Non-pigmented ciliary epithelial cell (primary cell): Measurements from ENCODE around the gene C1QTNF9B.

ENCODE experiments used
- DNase-seq: peaks from one replicate; pipeline ENCODE4 v3.0.0-alpha.2; 2010; ENCODE audit warnings: low read depth

C1QTNF9B gene

DNA sequence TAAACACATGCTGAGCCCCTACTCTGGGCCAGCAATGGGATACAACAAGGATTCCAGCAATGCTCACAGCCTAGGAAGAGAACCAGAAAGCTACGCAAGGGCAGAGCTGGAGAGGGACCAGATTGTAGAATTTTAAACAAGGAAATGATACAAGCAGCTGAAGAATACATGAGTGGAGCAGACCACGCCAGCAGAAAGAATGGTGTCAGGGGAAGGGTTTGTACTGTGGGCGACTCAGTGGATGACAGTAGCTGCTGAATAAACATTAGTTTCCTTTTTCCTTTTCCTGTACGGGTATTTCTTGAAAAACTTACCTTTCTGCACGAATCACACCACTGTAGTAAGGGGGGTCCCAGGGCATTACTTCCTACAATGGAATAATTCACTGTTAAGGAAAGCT is 38.8 kb downstream of the C1QTNF9B start:
- no peak for DNase-seq

DNA sequence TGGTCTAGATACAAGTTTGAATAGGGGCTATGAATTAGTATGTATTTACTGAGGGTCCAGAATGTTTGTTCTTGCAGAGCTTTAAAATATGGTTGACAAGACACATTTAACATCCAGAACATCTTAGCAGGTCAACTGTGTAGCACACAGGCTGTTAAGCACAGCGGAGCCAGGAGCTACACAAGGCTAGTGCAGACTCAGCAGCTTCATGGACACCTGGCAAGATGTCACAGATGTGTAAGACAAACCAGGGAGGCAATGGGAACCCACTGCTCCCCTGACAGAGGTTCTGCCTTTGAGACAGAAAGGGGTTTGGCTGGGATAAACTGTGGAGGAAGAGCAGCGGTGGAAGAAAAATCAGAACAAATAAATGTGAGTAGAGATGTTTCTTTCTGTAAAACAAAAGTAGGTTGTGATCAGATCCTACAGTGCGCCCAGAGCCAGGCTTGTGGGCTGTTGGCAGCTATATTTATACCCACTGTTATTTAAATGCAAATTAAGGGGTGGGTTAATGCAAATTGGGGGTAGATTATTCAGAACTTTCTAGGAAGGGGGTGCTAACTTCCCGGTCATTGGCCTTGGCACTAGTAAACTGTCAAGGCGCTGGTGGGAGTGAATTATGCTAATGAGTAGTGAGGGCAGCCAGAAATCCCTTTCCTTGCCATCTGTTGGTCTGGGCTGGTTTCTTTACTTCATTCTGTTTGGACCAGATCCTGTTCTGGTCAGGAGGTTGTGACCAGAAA is 41.1 kb downstream of the C1QTNF9B start:
- DNase-seq, result no peak

DNA sequence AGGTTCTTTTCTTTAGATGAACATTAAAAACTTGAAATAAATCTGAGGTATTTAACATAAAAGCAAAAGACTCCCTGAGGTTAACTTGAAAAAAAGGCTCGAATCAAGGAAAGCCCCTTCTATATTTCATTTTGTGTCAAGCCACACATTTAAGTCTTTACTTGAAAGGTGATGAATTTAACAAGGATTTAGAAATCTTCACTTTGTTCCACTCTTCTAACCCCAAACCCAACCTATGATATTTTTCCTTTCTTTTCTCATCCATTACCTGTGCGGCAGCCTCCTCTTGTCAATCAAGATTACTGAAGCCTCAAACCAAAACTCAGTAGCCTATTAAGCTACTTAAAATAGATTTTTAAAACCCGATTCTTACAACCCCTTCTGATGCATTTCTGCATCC is 41.9 kb downstream of the C1QTNF9B start:
- no peak for DNase-seq

DNA sequence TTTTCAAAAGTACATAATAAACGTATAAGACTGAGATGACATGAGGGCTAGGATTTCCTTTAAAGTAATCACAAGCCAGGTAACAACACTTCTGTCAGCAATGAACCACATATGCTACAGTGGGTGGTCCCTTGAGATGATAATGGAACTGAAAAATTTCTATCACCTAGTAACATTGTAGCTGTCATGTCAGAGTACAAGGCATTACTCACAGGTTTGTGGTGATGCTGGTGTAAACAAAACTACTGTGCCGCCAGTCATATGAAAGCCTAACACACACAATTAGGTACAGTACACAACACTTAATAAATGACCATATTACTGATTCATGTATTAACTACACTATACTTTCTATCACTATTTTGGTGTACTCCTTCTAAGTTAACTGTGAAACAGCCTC is 45.0 kb downstream of the C1QTNF9B start:
- DNase-seq, result no peak

DNA sequence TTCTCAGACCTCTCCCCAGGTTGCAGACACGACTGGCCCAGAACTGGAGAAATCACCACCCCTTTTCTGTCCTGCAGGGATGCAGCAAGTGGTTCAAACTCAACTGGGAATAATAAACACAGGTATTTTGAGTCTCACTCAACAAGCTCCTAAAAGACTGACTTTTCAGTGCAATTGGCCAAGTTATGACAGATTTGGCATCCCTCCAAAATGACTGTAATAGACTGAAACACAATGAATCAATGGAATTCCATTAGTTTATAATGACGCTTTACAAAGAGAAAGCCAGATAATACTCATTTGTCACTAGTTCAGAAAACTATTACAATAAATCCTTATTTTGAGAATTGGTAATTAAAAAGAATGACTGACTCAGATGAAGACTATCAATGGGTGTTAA is 46.2 kb downstream of the C1QTNF9B start:
- DNase-seq, result no peak

DNA sequence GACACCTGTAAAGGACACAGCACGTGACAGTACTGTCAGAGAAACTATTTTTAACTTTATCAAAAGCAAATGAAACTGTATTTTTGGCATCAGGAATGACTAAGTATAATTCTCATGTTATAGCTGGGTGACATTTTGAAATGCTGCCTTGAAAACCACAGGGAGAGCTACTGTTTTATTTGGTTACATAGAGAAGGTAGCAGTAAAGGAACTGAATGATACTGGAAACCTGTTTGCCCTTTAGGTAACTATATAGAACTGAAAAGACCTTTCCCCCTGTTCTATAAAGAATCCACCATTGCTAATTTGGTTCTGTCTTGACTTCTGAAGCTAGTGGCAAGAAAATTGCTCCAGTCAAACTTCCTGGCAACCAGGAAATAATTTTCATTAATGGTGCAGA is 47.2 kb downstream of the C1QTNF9B start:
- DNase-seq, result no peak

DNA sequence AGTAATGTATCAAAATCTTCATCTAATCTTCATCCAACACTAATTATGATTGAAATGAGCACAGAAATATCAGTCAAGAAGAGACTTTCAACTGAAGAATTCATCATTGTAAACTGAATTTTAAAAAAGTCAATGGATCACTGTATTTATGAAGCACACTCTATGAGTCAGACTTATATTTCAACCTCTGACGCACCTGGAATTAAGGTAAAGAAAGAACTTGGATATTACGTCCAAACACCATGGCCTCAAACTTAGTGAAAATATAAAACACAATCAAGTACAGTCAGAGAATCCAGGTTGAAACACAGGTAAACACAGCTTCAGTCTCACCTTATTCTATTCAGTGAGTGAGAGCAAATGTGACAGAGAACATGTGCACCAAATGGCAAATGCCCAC is 47.6 kb downstream of the C1QTNF9B start:
- no peak for DNase-seq

DNA sequence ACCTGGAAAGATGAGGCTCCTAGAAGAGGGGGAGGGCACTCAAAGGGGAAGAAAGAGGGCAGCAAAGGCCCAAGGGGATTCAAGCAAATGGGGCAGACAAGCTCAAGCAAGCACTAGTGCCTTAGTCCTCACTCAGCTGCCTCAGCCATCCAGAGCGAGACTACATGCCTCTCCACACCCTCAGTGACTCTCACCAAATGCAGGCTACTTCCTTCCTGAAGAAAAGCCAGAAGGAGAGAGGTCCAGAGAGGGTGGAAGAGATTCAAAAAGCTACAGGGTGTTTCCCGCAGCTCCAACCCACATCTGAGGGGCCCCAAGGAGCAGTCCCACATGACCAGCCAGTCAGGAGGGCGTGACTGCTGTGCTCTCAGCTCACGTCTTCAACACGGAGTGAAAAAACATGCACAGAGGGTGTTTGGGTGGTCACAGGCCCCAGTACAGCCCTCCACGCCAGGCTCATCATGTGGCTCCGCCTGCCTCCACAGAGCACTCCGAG is 48.6 kb downstream of the C1QTNF9B start:
- DNase-seq, result no peak

DNA sequence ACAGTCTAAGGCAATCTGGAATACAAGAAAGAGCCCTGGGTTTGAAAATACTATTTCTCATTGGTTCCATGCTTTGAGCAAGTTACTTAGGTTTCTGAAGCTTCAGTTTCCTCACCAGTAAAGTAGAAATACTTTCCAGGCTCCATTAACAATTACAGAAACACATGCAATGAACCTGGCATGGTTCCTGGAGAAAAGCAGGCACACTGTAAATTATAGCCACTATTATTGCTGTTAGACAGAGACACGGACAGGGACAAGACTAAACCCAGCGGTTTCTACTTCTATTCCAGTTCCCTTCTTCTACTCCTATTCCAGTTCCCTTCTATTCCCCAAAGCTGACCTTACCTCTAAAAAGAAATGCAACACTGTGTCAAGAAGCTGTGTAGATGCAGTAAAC is 49.3 kb downstream of the C1QTNF9B start:
- DNase-seq, result no peak

DNA sequence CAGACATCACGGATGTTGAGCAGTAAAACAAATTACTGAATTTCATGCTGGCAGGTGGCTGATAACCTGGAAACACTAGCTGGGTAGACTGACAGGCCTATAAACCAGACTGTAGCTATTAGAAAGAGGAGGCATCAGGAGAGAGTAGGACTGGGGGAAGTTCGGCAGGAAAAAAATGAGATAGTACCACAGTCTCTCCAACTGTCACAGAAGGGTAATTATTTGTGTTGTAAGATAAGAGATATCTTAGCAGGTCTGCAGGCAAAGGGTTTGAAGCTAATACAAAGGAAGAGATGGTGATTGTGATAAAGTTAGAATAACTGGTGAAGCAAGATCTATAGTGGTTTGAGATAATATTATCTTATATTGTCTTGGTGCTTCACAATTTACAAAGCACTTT is 49.8 kb downstream of the C1QTNF9B start:
- no peak for DNase-seq

DNA sequence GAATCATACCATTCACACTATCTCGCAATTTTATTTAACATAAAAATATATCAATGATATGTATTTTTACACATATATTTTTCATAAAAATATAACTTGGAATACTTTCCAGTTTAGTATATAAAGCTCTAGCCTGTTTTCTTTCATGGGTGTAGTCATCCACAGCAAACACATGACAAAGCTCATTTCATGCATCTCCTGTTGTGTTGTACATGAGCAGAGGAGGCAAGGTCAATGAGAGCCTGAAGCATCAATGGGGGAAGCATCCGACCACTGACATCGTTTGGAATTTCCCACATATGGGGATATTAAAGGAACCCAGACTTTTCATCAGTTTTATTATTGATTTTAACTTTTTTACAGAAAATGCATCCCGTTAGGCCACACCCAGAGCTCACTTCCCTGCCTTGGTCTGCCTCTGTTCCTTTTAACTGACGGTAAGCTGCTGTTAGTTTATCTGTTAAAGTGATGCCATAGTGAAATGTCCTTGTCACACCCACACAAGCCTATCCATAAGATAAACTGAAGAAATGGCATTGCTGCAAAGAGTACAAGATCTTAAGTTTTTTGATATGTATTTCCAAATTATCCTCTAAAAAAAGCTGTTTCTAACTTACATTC is 52.1 kb downstream of the C1QTNF9B start:
- no peak for DNase-seq

DNA sequence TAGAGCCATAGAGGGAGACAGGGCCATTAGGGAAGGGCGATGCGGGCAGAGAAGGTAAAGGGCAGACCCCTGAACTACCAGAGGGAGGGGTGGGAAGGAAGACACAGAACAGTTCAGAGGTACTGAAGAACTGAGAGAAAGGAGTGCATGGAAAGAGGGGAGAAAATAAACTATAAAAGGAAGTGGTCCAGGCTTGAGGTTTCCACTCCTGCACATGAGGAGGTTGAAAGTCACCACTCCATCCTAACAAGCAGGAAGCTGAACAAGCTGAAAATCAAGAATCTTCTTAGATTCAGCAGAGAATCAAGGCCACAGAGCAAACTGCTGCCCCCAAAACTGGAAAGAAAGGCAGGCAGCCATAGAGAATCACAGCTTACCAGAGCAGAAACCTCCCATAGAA is 53.2 kb downstream of the C1QTNF9B start:
- no peak for DNase-seq

DNA sequence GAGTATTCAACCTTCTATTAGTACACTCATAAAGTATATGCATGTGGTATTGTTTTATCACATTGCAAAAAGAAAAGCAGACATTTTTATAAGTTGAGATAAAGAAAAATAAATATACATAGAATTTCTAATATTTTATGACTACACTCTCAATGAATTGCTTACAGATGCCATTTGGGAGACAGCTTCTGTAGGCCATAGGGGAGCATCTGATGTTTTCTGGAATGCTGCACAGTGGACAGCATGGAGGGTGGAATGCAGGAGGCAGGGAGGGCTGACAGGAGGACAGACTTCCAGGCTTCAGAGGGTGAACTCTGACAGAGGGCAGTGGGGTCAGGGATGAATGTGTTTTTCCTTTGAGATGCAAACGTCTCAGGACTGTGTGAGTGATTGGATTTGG is 53.9 kb downstream of the C1QTNF9B start:
- no peak for DNase-seq

DNA sequence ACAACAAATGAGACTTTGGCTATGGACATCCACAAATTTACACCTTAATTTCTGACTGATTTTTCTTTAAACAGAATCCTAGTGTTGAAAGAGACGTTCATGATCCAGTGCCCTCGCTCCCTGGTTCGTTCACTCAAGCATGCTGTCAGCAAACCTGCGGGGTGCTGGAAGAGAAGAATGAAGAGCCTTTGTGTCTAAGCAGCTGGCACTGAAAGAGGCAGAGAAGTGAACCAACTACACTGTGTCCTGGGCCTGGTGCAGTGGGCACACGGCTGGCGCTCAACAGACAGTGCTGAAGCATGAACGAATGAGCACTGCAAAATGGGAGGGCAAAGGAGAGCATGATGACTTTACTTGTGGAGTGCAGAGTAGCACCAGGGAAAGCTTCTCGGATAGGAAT is 54.9 kb downstream of the C1QTNF9B start:
- no peak for DNase-seq
